Esophagus squamous epithelium (tissue), 5 donors: ENCODE measurements around the gene NHLH2. TPM values are rescaled to one million over a fixed set of nuclear protein-coding genes. Genes with fewer than 3 reads are reported as not detected.

ENCODE experiments used
- DNase-seq: peaks from one replicate; lab custom pipeline; 2025; lab: John Stamatoyannopoulos, UW
- H3K27ac ChIP-seq, 4 donors: fragments of 200-600 bp; sonication (generic); one replicate each; pipeline ENCODE4 v1.5.1; 2016 to 2019; ENCODE audit warnings: mild to moderate bottlenecking in 1 of 4
- H3K27me3 ChIP-seq, 4 donors: fragments of 200-600 bp; sonication (generic); 1 replicate in 3 of 4; 2 replicates in 1 of 4; pipeline versions ENCODE4 v1.5.1 to v1.6.0; 2017 to 2021; ENCODE audit warnings: antibody characterized with exemption in 1 of 4
- H3K36me3 ChIP-seq, 3 donors: fragments of 200-600 bp; sonication (generic); one replicate each; pipeline ENCODE4 v1.5.1; 2016 to 2019
- H3K4me1 ChIP-seq, 3 donors: fragments of 200-600 bp; sonication (generic); one replicate each; pipeline ENCODE4 v1.5.1; 2017 to 2019
- H3K4me3 ChIP-seq, 4 donors: fragments of 200-600 bp; sonication (generic); 1 replicate in 3 of 4; 2 replicates in 1 of 4; pipeline ENCODE4 v1.5.1; 2016 to 2019; ENCODE audit warnings: mild to moderate bottlenecking in 2 of 4, moderate library complexity in 1 of 4
- H3K9me3 ChIP-seq, 3 donors: fragments of 200-600 bp; sonication (generic); one replicate each; pipeline ENCODE4 v1.5.1; 2016 to 2019
- POLR2A ChIP-seq, 4 donors: fragments of 450-650 bp; IDR thresholded peaks; one replicate each; pipeline ENCODE4 v1.6.1; 2017; ENCODE audit warnings: antibody characterized with exemption in 4 of 4, mild to moderate bottlenecking in 4 of 4, moderate library complexity in 3 of 4
- WGBS, 2 donors: methylation state at CpG; one replicate each; pipeline ENCODE4 v1.1.5; 2018; 5-methylcytosine and 5-hydroxymethylcytosine counted together
- intact Hi-C: fragments of 100-400 bp; cut with DNase I; formaldehyde crosslinking; loops from one replicate; pipeline ENCODE4 v1.15.0; 2022
- total RNA-seq, 4 donors: library from RNA; depleted of rRNA; stranded (reverse); fragments of >200 nt; gene quantifications; one replicate each; pipeline ENCODE4 v1.1.0, GENCODE V29; 2016
- TF ChIP-seq, protein P1 (sequence below), 6 experiments: fragments of 450-650 bp in 4 of 6; fragments of 200-600 bp in 2 of 6; sonication (generic) in 2 of 6; IDR thresholded peaks; one replicate each; pipeline ENCODE4 v1.5.1; 2016 to 2019; ENCODE audit warnings: antibody characterized with exemption in 6 of 6, mild to moderate bottlenecking in 4 of 6, moderate library complexity in 4 of 6
- donor health status: DM: yes; HTN: yes; CAD: no.

The NHLH2 gene
- total RNA-seq, 4 donors from 2014 or later, result 1.6 to 2.7 (median 2.5) TPM

DNA sequence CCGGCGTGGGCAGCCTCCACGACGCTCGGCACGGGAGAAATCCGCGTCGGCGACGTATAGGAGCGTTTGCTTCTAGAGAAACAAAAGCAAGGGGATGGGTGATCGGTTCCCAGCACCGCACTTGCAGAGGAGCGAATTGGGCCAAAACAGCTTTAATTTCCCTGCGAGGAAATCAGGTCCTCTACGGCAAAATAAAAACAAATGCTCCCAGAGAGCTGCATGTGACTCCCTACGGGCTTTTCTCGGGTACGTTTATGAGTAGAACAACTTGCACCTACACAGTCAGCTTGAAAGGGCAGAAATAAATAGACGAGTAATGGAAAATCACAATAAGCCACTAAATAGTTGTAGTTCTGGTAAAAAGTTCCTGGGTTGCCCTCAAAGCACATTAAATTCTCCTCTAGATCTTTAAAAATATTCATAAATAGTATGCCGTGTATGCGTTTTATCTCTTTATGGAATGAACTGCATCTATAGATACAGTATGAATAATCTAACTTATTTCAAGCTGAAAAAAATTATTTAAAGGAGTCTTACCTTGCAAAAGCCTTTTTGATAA, 1.2 kb downstream of the NHLH2 start:
- H3K36me3 ChIP-seq, result no peaks in the 10 kb centered on the region
- 3 to 12% methylated on average over 17 to 22 of the region's 23 CpGs for WGBS, 2 donors
- peak overlapping the region; percentile 48 to 59 (median 58) for H3K4me3 ChIP-seq
- intact Hi-C loops, result no loop called here
- peaks cover 16 to 43% (median 19%) of the 10 kb centered on the region in 3 donors for H3K4me1 ChIP-seq
- peak overlapping the region; percentile 66 to 90 (median 87) for H3K27ac ChIP-seq
- no peak for DNase-seq
- no peaks in the 10 kb centered on the region for H3K9me3 ChIP-seq
- peaks cover 0 to 84% (median 7%) of the 10 kb centered on the region in 4 donors for H3K27me3 ChIP-seq
- TF ChIP-seq POLR2A (IDR thresholded peaks at IDR 0.05), result no peak
- TF ChIP-seq, protein P1, sequence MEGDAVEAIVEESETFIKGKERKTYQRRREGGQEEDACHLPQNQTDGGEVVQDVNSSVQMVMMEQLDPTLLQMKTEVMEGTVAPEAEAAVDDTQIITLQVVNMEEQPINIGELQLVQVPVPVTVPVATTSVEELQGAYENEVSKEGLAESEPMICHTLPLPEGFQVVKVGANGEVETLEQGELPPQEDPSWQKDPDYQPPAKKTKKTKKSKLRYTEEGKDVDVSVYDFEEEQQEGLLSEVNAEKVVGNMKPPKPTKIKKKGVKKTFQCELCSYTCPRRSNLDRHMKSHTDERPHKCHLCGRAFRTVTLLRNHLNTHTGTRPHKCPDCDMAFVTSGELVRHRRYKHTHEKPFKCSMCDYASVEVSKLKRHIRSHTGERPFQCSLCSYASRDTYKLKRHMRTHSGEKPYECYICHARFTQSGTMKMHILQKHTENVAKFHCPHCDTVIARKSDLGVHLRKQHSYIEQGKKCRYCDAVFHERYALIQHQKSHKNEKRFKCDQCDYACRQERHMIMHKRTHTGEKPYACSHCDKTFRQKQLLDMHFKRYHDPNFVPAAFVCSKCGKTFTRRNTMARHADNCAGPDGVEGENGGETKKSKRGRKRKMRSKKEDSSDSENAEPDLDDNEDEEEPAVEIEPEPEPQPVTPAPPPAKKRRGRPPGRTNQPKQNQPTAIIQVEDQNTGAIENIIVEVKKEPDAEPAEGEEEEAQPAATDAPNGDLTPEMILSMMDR (IDR thresholded peaks at IDR 0.05), result no peak

DNA sequence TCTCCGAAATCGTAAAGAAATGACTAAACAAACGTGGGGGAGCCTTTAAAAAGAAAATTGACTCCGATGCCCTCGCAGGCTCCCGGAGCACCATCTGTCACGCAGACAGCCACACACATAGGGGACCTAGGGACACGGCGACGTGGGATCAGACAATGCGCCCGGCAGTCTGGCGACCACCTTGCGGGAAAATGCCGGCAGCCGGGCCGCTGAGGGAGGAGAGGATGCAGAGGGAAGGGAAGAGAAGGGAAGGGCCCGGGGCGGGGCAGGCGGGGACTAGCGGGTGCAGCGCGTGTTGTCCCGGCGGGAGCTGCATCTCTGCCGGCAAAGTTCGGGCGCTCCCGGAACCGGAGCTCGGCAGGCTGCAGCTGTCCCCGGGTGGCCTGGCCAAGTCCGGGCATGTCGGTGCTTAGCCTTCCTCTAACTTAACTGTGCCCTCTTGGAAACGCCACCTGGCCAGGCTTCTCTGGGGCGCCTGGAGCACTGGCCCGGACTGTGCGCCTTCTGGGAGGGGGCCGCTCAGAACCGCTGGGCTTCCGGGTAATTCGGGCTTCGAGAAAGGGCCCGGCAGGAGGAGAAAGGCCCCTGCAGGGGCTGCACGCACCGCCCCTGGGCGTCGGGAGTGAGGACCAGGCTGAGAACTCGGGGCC, 1.8 kb downstream of the NHLH2 start:
- DNase-seq, result no peak
- peak overlapping the region; percentile 48 to 59 (median 58) for H3K4me3 ChIP-seq
- no peaks in the 10 kb centered on the region for H3K36me3 ChIP-seq
- H3K27me3 ChIP-seq, result peaks cover 0 to 82% (median 7%) of the 10 kb centered on the region in 4 donors
- H3K9me3 ChIP-seq, result no peaks in the 10 kb centered on the region
- H3K4me1 ChIP-seq, result peaks cover 16 to 43% (median 19%) of the 10 kb centered on the region in 3 donors
- intact Hi-C loops, result no loop called here
- H3K27ac ChIP-seq, result peak overlapping the region; percentile 66 to 90 (median 87)
- WGBS, 2 donors, result 0 to 1% methylated on average over 23 to 30 of the region's 49 CpGs
- peak in 2 of 4 donors; percentile 13 to 57 for TF ChIP-seq POLR2A (IDR thresholded peaks at IDR 0.05)
- TF ChIP-seq, protein P1 (IDR thresholded peaks at IDR 0.05), result no peak

DNA sequence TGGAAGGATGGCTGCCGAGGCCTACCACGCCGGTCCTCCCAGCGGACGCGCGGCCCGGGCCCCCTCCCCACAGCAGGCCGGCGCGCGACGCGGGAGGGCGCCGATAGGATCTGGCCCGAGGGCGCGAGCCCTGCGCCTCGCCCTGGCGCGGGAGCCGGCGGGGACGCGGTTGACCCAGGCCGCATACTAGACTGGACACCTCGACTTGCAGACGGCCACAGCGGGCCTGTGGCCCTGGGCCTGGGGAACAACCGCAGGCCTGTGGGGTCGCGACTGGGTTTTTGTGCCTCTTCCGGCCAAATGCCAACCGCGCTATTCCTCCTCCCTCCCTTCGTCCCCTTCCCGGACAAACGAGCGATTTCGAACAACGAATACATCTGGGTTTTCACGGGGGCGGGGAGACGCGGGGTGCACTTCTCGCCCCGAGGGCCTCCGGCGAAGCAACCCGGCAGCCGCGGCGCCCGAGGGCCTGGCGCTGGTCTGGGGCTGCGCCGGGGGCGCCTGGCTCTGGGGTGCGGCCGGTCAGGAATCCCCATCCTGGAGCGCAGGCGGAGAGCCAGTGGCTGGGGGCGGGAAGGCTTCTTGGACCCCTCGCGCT, 2.4 kb downstream of the NHLH2 start:
- peak overlapping the region; percentile 48 to 59 (median 58) for H3K4me3 ChIP-seq
- DNase-seq, result no peak
- no peaks in the 10 kb centered on the region for H3K36me3 ChIP-seq
- H3K27me3 ChIP-seq, result peaks cover 0 to 79% (median 7%) of the 10 kb centered on the region in 4 donors
- 2% methylated on average over 7 to 18 of the region's 67 CpGs for WGBS, 2 donors
- TF ChIP-seq, protein P1 (IDR thresholded peaks at IDR 0.05), result no peak
- TF ChIP-seq POLR2A (IDR thresholded peaks at IDR 0.05), result no peak
- H3K4me1 ChIP-seq, result peaks cover 16 to 43% (median 19%) of the 10 kb centered on the region in 3 donors
- no peaks in the 10 kb centered on the region for H3K9me3 ChIP-seq
- H3K27ac ChIP-seq, result peak overlapping the region; percentile 66 to 90 (median 87)
- intact Hi-C loops, result no loop called here

DNA sequence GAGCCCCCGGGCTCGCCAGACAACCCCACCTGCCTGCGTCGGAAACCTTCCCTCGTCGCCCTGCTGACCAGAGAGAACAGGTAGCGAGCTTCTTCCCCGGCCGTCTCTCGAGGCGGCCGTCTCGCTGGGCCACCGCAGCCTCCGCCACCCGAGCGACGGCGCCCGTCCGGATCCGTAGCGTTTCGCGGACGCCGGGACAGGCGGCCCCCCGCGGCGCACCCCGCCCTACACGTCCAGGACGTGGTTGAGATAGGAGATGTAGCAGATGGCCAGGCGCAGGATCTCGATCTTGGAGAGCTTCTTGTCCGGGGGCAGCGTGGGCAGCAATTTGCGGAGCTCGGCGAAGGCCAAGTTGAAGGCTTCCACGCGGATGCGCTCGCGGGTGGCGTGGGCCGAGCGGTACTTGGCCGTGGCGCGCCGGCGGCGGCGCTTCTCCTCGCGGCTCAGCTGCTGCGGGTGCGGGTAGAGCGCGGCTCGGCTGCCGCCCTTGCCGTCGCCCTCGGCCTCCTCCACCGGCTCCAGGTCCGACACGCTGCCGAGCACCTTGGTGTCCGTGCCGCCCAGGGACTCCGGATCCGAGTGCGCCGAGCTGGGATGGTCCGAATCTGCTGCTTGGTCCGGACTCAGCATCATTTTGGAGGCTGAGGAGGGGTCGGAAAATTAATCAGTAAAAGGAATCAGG, 3.0 kb downstream of the NHLH2 start:
- intact Hi-C loops, result no loop called here
- 20% methylated on average over 1 of the region's 80 CpGs for WGBS, 2 donors
- peak in 1 of 4 donors; percentile 14 for TF ChIP-seq POLR2A (IDR thresholded peaks at IDR 0.05)
- TF ChIP-seq, protein P1 (IDR thresholded peaks at IDR 0.05), result no peak
- no peaks in the 10 kb centered on the region for H3K36me3 ChIP-seq
- no peaks in the 10 kb centered on the region for H3K9me3 ChIP-seq
- peaks cover 0 to 74% (median 7%) of the 10 kb centered on the region in 4 donors for H3K27me3 ChIP-seq
- peak overlapping the region; percentile 66 to 90 (median 87) for H3K27ac ChIP-seq
- H3K4me1 ChIP-seq, result peaks cover 16 to 43% (median 19%) of the 10 kb centered on the region in 3 donors
- no peak for DNase-seq
- H3K4me3 ChIP-seq, result peak overlapping the region; percentile 48 to 59 (median 58)
